PFSK-1 (cell line): ENCODE measurements around the gene CDCA7L.

ENCODE experiments used
- FOXP2 ChIP-seq: optimal IDR thresholded peaks from 2 replicates; pipeline ENCODE3; 2011; ENCODE audit warnings: borderline replicate concordance, control low read depth, inconsistent platforms; ENCODE audit not compliant: insufficient read depth; ENCODE audit errors: extremely low read length, extremely low read depth
- POLR2AphosphoS5 ChIP-seq: IDR thresholded peaks from 2 replicates; pipeline ENCODE4 v1.6.1; 2012; ENCODE audit warnings: low read depth, mild to moderate bottlenecking, control low read depth, low read length, moderate library complexity
- REST ChIP-seq, 2 experiments: IDR thresholded peaks; 2 replicates each; pipeline versions ENCODE4 v1.6.1 to v1.8.0; 2011 to 2012; ENCODE audit warnings: low read depth in 2 of 2, low read length in 2 of 2, control low read depth in 1 of 2, inconsistent platforms in 1 of 2, mild to moderate bottlenecking in 1 of 2, moderate library complexity in 1 of 2; ENCODE audit not compliant: insufficient read depth in 1 of 2
- SIN3A ChIP-seq: IDR thresholded peaks from 2 replicates; pipeline ENCODE4 v1.6.1; 2012; ENCODE audit warnings: mild to moderate bottlenecking, low read length, moderate library complexity, borderline replicate concordance; ENCODE audit not compliant: insufficient read depth
- TAF1 ChIP-seq: IDR thresholded peaks from 2 replicates; pipeline ENCODE4 v1.6.1; 2012; ENCODE audit warnings: low read length, control low read depth, borderline replicate concordance; ENCODE audit not compliant: insufficient read depth

Gene CDCA7L

GRCh38 chr7:21893401-21893800 lies 52.3 kb downstream of the CDCA7L start:
- TF ChIP-seq POLR2AphosphoS5, result no peak
- no peak for TF ChIP-seq REST (IDR thresholded peaks at IDR 0.05; ENCODE audit: insufficient read depth in 1 of 2, low read depth in 2 of 2, low read length in 2 of 2)
- no peak for TF ChIP-seq SIN3A
- TF ChIP-seq FOXP2, result no peak
- TF ChIP-seq TAF1, result no peak

- TF ChIP-seq TAF1, result no peak
- TF ChIP-seq REST (IDR thresholded peaks at IDR 0.05; ENCODE audit: insufficient read depth in 1 of 2, low read depth in 2 of 2, low read length in 2 of 2), result no peak
- TF ChIP-seq FOXP2, result no peak
- TF ChIP-seq POLR2AphosphoS5, result no peak
- no peak for TF ChIP-seq SIN3A
Observed at GRCh38 chr7:21891291-21891690, 54.4 kb downstream of the CDCA7L start.

- TF ChIP-seq POLR2AphosphoS5 (no peak), SIN3A (no peak), FOXP2 (no peak), TAF1 (no peak), REST (IDR thresholded peaks at IDR 0.05; ENCODE audit: insufficient read depth in 1 of 2, low read depth in 2 of 2, low read length in 2 of 2) (no peak)
Observed at GRCh38 chr7:21887779-21888178, 57.9 kb downstream of the CDCA7L start.

- no peak for TF ChIP-seq FOXP2
- TF ChIP-seq TAF1, result no peak
- TF ChIP-seq REST (IDR thresholded peaks at IDR 0.05; ENCODE audit: insufficient read depth in 1 of 2, low read depth in 2 of 2, low read length in 2 of 2), result no peak
- no peak for TF ChIP-seq SIN3A
- TF ChIP-seq POLR2AphosphoS5, result no peak
Observed at GRCh38 chr7:21887353-21887752, 58.3 kb downstream of the CDCA7L start.

- TF ChIP-seq SIN3A (no peak), POLR2AphosphoS5 (no peak), REST (IDR thresholded peaks at IDR 0.05; ENCODE audit: insufficient read depth in 1 of 2, low read depth in 2 of 2, low read length in 2 of 2) (no peak), TAF1 (no peak), FOXP2 (no peak)
Observed at GRCh38 chr7:21886396-21886795, 59.3 kb downstream of the CDCA7L start.
